ENCODE measurements around the gene MYEF2.

MYEF2 gene, protein sequence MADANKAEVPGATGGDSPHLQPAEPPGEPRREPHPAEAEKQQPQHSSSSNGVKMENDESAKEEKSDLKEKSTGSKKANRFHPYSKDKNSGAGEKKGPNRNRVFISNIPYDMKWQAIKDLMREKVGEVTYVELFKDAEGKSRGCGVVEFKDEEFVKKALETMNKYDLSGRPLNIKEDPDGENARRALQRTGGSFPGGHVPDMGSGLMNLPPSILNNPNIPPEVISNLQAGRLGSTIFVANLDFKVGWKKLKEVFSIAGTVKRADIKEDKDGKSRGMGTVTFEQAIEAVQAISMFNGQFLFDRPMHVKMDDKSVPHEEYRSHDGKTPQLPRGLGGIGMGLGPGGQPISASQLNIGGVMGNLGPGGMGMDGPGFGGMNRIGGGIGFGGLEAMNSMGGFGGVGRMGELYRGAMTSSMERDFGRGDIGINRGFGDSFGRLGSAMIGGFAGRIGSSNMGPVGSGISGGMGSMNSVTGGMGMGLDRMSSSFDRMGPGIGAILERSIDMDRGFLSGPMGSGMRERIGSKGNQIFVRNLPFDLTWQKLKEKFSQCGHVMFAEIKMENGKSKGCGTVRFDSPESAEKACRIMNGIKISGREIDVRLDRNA

DNA sequence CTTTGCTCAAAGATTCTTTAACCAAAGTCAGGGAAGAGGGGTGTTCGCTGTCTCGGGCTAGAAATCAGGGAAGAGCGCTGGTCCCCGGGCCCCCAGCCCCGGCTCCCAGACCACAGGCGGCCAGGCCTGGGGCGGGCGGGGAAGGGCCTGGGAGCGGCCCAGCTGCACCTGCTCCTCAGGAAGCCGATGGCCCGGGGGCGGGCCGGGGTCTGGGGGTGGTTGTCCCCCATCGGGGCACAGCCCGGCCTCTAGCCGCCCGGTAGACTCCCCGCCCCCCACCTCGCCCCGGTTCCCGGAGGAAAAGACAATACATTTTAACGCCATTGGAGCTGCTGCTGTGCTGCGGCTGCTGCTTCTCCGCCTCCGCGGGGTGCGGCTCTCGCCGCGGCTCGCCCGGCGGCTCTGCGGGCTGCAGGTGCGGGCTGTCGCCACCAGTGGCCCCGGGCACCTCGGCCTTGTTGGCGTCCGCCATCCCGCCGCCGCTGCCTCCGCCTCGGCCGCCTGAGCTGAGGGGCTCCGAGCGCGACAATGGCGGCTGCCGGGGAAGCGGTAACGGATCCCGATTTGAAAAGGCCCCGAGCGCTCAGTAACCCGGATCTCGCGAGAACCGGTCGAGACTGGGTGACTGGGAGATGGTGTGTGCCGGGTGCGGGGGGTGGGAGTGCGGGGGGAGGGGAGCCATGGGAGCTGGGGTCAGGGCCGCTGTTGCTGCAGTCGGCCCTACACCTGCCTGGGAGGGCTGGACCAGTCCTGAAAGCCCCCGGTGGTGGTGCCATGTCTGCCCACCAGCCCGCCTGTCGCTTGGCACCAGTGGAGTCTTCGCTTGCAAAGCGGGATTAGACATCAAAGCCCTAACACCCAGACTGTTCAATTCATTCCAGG is at the start of gene MYEF2:
Gene MYEF2, minus strand, starts transcription at position 530 of the 882 bp plus-strand sequence. Its CDS starts 58 bp downstream, at position 472.
- peak; percentile 82 for DNase-seq

DNA sequence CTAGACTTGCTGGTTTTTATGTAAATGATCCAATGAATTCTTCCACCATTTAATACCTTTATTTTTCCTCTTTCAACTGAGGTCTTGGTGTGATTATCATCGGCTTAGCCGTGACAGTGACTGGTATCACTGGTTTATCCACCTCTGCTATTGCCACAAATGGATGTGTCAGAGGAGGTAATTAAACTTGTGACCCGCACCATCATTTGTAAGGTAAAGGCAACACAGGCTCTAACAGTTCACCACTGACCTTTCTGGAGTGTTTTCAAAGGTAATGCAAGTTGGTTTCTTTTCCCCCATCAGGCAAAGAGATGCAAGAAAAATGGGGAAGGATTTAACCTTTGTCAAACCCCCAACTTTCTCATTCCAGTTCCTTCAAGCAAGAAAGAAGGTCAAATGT is 47.7 kb upstream of the MYEF2 start:
- DNase-seq, result no peak

DNA sequence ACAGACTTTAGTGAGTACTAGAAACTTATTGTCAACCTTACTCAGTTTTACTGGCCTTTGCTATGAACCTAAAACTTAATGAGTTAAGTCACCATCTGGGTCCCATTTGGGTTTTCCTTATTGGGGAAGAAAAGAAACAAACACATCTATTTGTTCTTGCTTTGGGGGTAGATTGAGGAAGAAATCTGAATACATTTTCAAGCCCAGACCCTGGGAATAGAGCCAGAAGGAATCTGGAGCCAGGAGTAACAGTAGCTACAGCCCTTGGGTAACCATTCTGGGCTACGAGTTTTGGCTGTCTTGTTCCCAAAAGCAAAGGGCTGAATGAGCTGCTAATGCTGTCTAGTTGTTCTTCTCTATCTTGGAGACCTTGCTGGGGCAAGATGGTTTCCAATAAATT is 44.5 kb upstream of the MYEF2 start:
- DNase-seq, result no peak

DNA sequence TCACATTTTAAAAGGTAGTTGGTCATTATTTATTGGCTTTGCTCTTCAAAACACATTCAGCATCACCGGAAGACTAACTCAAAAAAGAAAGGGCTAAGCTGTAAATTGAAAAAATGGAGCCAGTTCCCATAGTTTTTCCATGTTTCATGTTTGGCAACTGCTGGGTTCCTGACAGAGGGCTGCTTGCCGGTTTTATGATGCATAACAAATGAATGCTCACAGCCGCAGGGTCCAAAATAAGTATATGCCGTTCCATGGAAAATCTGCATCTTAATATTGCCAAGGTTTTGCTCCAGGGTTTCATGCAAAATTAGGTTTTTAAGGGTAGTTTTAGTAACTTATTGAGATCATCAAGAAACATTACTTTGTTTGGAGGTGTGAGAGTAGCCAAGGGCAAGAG is 43.8 kb upstream of the MYEF2 start:
- DNase-seq, result no peak

DNA sequence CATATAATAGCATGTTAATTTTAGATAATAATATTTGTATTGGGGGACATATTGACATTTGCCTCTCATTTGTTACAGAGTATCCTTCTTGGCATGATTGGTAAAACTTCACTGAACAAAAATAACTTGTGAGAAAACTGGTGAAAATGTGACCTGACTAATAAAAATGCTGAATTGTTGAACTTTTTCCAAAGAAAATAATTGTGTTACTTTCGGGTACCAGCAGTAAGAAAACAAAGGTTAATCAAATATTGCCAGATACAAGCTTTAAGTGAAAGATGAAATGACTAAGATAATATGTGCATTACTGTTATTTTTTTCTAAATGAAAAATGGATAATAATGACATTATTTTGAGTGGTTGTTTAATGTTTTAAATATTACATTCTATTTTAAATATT is 43.2 kb upstream of the MYEF2 start:
- no peak for DNase-seq

DNA sequence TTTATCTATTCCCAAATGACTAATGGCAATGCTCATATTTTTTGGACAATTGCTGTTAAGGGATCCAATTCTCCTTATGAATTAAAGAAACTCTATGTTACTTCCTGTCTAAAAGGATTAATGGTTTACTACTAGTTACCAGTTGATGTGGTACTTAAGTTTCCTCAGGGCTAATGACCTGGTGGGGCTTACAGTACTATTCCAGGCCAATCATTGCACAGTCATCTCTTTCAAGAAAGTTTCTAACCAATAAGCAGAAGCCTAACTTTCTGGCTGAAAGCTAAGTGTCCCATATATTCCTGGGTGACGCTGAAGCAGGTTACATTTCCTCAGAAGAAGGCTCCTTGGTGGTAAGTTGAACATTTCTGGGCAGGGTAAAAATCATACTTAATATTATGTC is 27.9 kb upstream of the MYEF2 start, which contains the start of gene SLC12A1:
Gene SLC12A1, plus strand, starts transcription at position 322 of the 400 bp plus-strand sequence. CDS start 1,418 bp downstream, outside the sequence.
- DNase-seq, result no peak

DNA sequence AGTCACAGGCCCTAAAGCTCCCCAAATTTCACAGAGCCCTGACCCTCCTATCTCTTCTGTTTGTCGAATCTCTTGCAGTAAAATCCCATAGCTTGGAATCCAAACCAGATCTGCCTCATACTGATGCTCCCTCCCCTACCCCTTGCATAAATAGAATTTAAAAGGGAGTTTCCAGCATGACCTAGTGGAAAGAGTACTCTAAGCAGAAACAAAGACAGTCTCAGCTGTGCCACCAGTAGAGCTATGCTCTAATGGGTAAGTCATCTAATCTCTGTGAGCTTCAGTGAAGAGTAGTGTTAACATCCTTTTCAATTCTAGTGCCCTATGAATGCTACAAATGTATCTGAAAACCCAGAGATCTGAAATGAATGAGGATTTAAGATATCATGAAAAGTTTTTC is 24.0 kb upstream of the MYEF2 start:
- no peak for DNase-seq

DNA sequence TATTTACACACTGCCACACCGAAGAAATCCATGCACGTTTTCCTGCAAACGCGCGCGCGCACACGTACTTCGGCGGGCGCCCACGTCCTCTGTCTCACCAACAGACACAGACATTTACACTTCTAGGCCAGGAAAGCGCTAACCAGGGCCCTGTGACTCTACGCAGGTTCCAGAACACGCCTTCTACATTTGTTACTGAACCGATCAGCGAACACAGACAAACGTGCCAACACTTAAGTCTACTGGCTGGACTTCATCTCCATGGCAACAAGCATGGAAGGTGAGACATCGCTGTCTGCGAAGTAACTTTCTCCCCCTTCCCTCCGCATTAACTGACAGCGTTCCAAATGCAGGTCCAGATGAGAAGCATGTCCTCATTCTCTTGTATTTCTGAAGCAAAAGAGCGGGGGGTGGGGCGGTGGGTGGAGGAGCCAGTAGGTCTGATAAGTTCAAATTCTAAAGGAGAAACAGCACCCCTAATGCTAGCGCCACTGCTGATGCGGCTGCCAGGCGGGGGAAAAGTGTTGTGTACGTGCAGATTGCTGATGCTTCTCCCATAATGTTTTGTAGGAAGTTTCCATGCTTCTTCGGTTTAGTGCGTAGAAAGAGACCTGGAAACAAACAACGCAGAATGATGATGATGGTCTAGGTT is 13.6 kb upstream of the MYEF2 start, which contains the start of gene CTXN2:
Gene CTXN2, plus strand, starts transcription at position 92 of the 652 bp plus-strand sequence. CDS start 9,636 bp downstream, outside the sequence.
- DNase-seq, result no peak

DNA sequence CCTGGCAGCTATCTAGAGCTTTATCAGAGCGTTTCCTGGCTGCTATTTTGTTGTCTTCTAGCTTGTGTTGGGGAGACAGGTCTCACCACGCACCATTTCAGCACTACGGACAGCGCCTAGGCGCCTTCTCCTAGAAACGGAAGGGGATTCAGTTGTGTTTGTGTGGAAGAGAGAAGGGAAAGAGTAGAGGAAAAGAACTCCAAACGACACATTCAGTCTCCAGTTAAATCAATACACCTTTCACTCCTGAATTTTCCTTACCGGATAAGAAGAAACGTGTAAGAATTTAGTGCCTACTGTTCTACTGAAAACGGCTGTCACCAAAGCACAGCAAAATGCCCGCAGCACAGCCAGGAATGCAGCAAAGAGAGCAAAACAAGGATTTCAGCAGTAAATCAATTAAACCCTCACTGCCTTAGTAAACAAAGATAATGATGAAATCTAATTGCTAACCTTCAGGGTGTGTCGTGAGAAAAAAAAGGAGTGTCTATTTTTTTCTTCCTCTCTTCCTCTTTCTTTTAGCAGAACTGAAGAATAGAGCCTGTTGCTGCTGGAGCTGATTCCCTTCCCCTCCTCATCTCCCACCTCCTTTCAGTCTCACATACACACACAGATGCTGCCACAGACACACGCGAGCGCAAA is 13.0 kb upstream of the MYEF2 start:
- DNase-seq, result peak; percentile 69

DNA sequence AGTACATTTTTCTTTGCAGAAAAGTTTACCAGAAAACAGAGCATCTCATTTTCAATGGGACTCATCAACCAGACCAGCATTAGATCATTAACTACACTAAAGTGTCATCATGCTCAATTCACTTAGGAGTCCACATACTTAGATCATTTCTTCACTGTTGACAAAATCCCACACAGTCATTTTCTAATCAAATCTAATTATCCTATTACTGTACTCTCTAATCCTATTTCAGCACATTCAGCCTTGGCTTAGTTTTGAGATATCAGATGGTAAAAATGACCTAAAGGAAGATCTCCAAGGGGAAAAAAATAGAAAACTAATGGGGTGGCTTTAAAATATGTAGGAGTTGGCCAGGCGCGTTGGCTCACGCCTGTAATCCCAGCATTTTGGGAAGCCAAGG is 8.2 kb upstream of the MYEF2 start:
- no peak for DNase-seq

DNA sequence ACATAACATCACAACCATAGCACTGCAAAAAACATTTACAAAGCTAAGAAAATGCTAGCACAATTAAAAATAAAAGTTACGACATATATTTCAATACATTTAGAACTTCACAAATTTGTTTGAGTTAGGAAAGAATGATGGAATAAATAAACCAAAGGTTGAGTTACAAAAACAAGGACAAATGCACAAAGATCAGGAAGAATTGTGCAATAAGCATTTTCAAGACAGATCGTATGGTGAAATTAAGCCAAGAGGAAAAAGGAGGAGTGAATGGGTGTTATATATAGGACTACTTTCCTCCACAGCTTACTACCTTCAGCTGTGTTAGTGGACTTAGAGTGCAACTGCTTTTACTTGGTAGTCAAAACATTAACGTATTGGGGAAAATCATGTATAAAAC is 7.4 kb upstream of the MYEF2 start:
- no peak for DNase-seq

DNA sequence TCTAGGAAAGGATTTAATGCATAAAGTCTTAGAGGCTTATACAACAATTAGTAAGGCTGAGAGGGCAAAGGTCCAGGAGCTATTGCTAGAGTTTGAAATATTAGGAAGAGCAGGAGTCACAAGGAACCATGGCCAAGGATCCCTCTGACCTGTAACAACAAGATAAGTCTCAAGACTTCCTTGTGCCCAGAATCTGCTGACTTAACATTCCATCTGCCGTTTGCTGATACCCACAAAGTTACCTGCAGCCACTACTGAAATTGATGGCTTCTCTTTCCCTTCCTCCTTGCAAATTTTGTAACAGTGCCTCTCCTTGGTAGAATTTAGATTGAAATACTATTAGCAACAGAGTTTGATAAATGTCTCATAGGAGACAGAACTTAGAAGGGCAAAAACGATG is 4.7 kb upstream of the MYEF2 start:
- no peak for DNase-seq

DNA sequence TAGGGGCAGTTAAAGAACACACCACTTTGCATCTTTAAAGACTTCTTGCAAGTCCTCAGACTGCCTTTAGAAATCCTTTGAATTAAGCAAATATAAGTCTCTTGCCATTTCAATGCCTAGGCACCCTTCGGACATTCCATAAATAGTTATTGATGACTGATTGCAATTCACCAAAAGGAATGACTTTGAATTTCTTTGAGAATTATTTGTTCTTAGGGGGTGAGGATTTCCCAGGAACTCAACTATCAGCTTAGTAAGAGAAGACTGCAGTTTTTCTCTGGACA is 495 bp upstream of the MYEF2 start:
- no peak for DNase-seq

DNA sequence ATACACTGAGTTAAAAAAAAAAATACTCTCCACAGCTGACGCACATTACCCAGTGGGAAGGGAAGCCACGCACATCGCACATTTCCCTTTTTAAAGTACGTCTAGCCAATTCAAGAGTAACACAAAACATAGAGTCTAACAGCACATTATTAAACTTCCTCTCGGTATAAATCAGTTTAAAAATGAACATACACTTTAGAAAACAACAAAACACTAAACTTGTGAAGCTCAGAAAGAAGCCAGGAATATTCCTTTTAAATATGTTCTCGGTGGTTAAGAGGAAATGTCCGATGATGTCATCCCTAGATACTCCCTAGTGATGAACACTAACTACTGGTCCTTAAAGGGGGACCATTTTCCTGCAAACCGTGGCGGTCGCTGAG is 721 bp downstream of the MYEF2 start:
- DNase-seq, result no peak

DNA sequence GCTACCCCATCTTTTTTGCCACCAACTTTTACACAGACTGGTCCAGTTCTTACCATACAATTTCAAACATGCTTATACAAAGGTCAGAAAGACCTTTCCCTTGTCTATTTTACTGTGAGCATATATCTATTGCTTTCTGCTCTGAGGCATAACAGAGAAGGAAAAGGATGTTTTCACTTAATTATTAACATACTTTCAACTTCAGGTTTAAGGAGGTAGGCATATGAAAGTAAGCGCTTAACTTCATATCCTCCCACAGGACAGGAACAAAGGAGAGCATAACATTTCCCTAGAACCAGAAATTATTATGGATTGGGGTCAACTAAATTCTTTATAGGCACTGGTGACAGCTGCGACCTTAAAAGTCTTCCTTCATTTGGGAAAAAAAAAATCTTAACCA is 1.1 kb downstream of the MYEF2 start:
- DNase-seq, result no peak

DNA sequence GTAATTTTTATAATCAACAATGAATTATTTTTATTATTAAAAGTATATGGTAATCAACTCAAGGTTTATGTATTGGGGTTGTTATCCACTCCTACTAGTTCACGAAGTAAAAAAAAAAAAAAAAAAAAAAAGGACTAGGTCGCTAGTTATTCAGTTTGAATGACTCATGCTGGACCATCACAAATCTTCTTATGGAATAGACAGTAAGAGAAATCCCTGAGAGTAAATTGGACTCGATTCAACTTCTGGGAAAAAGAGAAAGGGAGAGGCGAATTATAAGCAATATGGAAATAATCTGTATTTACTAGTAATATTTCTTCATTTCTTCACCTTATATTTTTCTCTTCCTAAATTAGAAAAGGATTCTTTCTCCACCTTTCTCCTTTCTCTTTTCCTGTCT is 2.0 kb downstream of the MYEF2 start:
- no peak for DNase-seq

DNA sequence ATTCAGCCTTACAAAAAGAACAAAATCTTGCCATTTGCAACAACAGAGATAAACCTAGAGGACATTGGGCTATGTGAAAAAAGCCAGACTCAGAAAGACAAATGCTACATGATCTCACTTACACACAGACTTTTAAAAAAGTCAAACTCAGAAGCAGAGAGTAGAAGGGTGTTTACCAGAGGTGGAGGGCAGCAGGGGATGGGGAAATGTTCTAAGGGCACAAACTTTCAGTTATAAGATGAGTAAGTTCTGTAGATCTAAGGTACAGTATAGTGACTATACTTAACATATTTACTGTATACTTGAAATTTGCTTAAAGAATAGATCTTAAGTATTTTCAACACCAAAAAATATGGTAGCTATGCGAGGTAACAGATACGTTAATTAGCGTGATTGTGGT is 3.0 kb downstream of the MYEF2 start:
- DNase-seq, result no peak

DNA sequence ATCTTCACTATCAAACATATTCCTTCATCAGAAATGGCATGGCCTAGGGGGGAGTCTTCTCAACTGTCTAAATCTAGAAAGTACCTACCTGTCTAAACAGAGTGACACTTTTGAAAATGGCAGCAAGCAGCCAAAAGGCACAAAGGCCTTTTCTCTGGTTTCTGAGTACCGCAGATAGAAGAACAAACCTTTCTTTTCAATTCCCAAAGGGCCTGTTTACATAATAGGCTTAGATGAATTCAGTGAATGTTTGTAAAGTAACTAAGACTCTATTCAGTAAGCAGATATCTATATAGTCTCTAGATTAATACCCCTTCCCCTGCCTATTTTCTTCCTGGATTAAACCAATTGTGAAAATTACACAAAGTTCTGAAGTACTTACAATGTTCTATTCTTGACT is 7.1 kb downstream of the MYEF2 start:
- no peak for DNase-seq

DNA sequence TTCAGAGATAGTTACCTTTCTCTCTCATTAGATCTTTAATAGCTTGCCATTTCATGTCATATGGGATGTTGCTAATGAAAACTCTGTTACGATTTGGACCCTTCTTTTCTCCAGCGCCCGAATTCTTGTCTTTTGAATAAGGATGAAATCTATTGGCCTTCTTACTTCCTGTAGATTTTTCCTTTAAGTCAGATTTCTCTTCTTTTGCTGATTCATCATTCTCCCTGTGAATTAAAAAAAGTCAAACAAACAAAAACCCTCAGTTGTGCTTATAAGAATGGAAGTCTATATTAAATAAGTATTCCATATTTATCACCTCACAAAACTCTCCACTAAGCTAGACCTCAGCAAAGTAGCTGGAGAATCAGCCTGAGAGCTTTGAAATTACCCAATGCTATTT is 9.5 kb downstream of the MYEF2 start:
- no peak for DNase-seq

DNA sequence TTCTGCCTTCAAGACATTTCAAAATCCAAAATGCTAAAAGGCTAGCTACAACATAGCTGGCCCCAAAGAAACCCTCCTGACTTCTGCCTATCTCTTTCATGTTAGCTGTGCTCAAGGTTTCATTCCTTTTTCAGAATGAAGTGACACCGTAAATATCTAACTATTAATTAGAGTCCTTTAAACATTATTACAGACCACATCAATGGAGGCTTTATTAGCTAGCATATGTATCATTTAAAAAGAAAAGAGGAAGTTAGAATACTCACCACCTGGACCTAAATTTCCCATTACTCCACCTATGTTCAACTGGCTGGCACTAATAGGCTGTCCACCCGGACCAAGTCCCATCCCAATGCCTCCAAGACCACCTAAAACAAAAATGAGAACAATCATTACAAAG is 24.6 kb downstream of the MYEF2 start:
- no peak for DNase-seq

DNA sequence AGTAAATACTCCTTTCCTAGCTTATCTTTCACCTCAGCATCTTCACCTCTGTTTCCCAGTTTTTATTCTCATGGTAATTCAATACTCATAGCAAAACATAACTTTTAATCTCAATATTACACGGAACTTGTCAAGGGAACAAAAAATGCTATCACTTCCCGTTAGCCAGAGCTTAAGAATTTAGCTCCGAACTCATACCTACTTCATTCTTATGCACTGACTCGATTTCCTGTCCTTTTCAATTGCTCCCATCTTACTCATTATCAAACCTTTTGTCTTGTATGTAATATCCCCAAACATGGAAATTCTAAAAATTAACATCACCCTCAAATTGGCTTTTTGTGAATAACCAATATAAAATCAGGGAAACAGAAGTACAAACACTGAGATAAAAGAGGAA is 28.2 kb downstream of the MYEF2 start:
- no peak for DNase-seq

DNA sequence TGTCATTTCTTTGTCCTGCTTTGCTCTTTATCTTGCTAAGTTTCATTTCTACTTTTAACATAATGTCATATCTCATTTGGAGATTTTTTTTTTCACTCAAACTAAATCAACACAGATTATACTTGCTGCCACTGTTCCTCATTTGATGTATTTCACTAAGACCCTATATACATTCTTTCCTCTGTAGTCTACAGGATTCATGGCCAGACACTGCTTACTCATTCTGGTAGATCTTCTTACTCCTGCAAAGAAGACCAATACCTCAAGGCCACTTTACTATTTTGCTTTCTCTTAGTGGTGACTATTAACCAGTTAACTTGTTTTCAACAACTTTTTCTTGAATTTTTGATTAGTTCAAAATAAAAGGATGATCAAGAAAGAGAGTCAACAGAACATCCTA is 30.7 kb downstream of the MYEF2 start:
- no peak for DNase-seq

DNA sequence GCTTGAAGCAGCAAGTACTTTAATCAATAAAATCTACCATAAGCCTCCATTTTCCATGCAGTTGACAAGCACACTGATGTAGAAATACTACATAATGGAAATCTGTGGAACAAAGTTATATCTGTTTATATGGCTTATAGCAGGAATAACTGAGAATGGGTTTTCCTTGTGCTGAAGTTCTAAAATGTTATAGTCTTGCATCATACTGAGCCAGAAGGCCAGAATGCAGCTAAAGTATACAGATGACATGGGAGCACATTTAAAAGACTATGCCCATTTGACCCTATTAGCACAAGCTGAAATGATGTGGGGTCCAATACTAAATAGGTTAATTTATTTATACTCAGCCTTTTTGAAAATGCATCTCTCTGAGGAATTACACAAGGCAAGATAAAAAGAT is 32.2 kb downstream of the MYEF2 start:
- DNase-seq, result no peak

Data from stimulated activated CD8-positive, alpha-beta memory T cell treated with anti-CD3 and anti-CD28 coated beads, Interleukin-4, amount 100 ng/mL, for 48 hours (primary cell).